ENCODE results near the gene DNASE1.

The DNASE1 gene

GRCh38 chr16:3668626-3669025 is 14.1 kb downstream of the DNASE1 start:
- no peak overlapping the region for H3K4me3 ChIP-seq (ENCODE audit: control insufficient read depth, low read depth, low read length)
- no peak for TF ChIP-seq CTCF (conservative IDR thresholded peaks at IDR 0.05; ENCODE audit: control insufficient read depth, insufficient read depth, low read depth, low read length)
- no peak for DNase-seq (ENCODE audit: low read depth)

GRCh38 chr16:3669082-3669481 is 14.6 kb downstream of the DNASE1 start:
- no peak for TF ChIP-seq CTCF (conservative IDR thresholded peaks at IDR 0.05; ENCODE audit: control insufficient read depth, insufficient read depth, low read depth, low read length)
- no peak overlapping the region for H3K4me3 ChIP-seq (ENCODE audit: control insufficient read depth, low read depth, low read length)
- DNase-seq (ENCODE audit: low read depth), result no peak

GRCh38 chr16:3670711-3671110 is 16.2 kb downstream of the DNASE1 start:
- no peak for DNase-seq (ENCODE audit: low read depth)
- TF ChIP-seq CTCF (conservative IDR thresholded peaks at IDR 0.05; ENCODE audit: control insufficient read depth, insufficient read depth, low read depth, low read length), result no peak
- no peak overlapping the region for H3K4me3 ChIP-seq (ENCODE audit: control insufficient read depth, low read depth, low read length)

- H3K4me3 ChIP-seq (ENCODE audit: control insufficient read depth, low read depth, low read length), result no peak overlapping the region
- DNase-seq (ENCODE audit: low read depth), result no peak
- TF ChIP-seq CTCF (conservative IDR thresholded peaks at IDR 0.05; ENCODE audit: control insufficient read depth, insufficient read depth, low read depth, low read length), result no peak
Measured at GRCh38 chr16:3671424-3671823, 16.9 kb downstream of the DNASE1 start.

- no peak for TF ChIP-seq CTCF (conservative IDR thresholded peaks at IDR 0.05; ENCODE audit: control insufficient read depth, insufficient read depth, low read depth, low read length)
- no peak for DNase-seq (ENCODE audit: low read depth)
- no peak overlapping the region for H3K4me3 ChIP-seq (ENCODE audit: control insufficient read depth, low read depth, low read length)
Measured at GRCh38 chr16:3672571-3673041, 18.1 kb downstream of the DNASE1 start.

- no peak for TF ChIP-seq CTCF (conservative IDR thresholded peaks at IDR 0.05; ENCODE audit: control insufficient read depth, insufficient read depth, low read depth, low read length)
- DNase-seq (ENCODE audit: low read depth), result no peak
- no peak overlapping the region for H3K4me3 ChIP-seq (ENCODE audit: control insufficient read depth, low read depth, low read length)
Measured at GRCh38 chr16:3673201-3673600, 18.7 kb downstream of the DNASE1 start.

All from fibroblast of mammary gland (primary cell).